ENCODE results near the gene COX19.
"Not testable (repeated sequence)": the region's sequence is repeated elsewhere in the genome, so short reads cannot be mapped to it uniquely, and the experiment has no call there.

GRCh38 chr7:960972-961371, 14.4 kb downstream of the COX19 start:
- TF ChIP-seq EZH2 (IDR thresholded peaks at IDR 0.05); POLR2AphosphoS5 (IDR thresholded peaks at IDR 0.05; ENCODE audit: borderline replicate concordance, low read depth, low read length); FOXP2 (optimal IDR thresholded peaks at IDR 0.05; ENCODE audit: control extremely low read depth, extremely low read length, insufficient read depth): not testable (repeated sequence)
